Loucy (cell line): ENCODE measurements around the gene PPAN.
A peak's percentile ranks its signal among the peaks of the same experiment; 100 is the strongest.

ENCODE experiments used
- H2AFZ ChIP-seq: fragments of 200-600 bp; sonication (generic); 2 replicates; pipeline ENCODE4 v1.6.0; 2016; ENCODE audit warnings: antibody characterized with exemption, mild to moderate bottlenecking, low read length, moderate library complexity
- H3F3A ChIP-seq: fragments of 200-600 bp; 2 replicates; pipeline ENCODE4 v1.6.0; 2016; ENCODE audit warnings: antibody characterized with exemption, low read depth, mild to moderate bottlenecking
- H3K27me3 ChIP-seq: fragments of 200-600 bp; sonication (generic); 2 replicates; pipeline ENCODE4 v1.6.1; 2014; ENCODE audit warnings: low read length, mild to moderate bottlenecking; ENCODE audit not compliant: insufficient read depth, poor library complexity, severe bottlenecking
- H3K36me3 ChIP-seq: fragments of 200-600 bp; sonication (generic); 2 replicates; pipeline ENCODE4 v1.6.1; 2016; ENCODE audit warnings: low read length; ENCODE audit not compliant: insufficient read depth
- H3K4me1 ChIP-seq: fragments of 200-600 bp; sonication (generic); 2 replicates; pipeline ENCODE4 v1.5.1; 2014; ENCODE audit warnings: low read length, mild to moderate bottlenecking; ENCODE audit not compliant: insufficient read depth, poor library complexity, severe bottlenecking
- H3K4me2 ChIP-seq: fragments of 200-600 bp; sonication (generic); 2 replicates; pipeline ENCODE4 v1.6.0; 2014; ENCODE audit warnings: antibody characterized with exemption, low read length, low read depth, mild to moderate bottlenecking; ENCODE audit not compliant: poor library complexity, severe bottlenecking
- H3K4me3 ChIP-seq: fragments of 200-600 bp; sonication (generic); 2 replicates; pipeline ENCODE4 v1.5.1; 2014; ENCODE audit warnings: low read length, mild to moderate bottlenecking, mixed read lengths; ENCODE audit not compliant: poor library complexity, severe bottlenecking
- H3K79me2 ChIP-seq: fragments of 200-600 bp; sonication (generic); 2 replicates; pipeline ENCODE4 v1.6.1; 2014; ENCODE audit warnings: low read length; ENCODE audit not compliant: insufficient read depth
- H3K9ac ChIP-seq: fragments of 200-600 bp; sonication (generic); 2 replicates; pipeline ENCODE4 v1.6.0; 2014; ENCODE audit warnings: mild to moderate bottlenecking, low read depth, low read length, moderate library complexity; ENCODE audit not compliant: poor library complexity, severe bottlenecking
- H3K9me2 ChIP-seq: fragments of 200-600 bp; sonication (generic); replicated peaks from 2 replicates; pipeline ENCODE4 v1.6.1; 2016; ENCODE audit warnings: low read depth, low read length, mixed read lengths
- H3K9me3 ChIP-seq: fragments of 200-600 bp; sonication (generic); 2 replicates; pipeline ENCODE4 v1.6.1; 2014; ENCODE audit warnings: mild to moderate bottlenecking, antibody characterized with exemption, low read length, low read depth; ENCODE audit not compliant: insufficient read depth
- H4K20me1 ChIP-seq: fragments of 200-600 bp; sonication (generic); 2 replicates; pipeline ENCODE4 v1.6.0; 2014; ENCODE audit warnings: antibody characterized with exemption, low read length, mild to moderate bottlenecking; ENCODE audit not compliant: insufficient read depth, poor library complexity, severe bottlenecking
- CTCF ChIP-seq: fragments of 200-600 bp; sonication (generic); conservative IDR thresholded peaks from 2 replicates; pipeline ENCODE4 v1.5.1; 2014; ENCODE audit warnings: mild to moderate bottlenecking, antibody characterized with exemption, low read length
- EZH2phosphoT487 ChIP-seq: fragments of 200-600 bp; IDR thresholded peaks from 2 replicates; pipeline ENCODE4 v1.6.1; 2018; ENCODE audit warnings: antibody characterized with exemption, mild to moderate bottlenecking, moderate library complexity, borderline replicate concordance

PPAN gene

GRCh38 chr19:10095948-10096614 lies 10.1 kb upstream of the PPAN start:
- H3K27me3 ChIP-seq = no peaks in the 10 kb centered on the region
- H4K20me1 ChIP-seq = no peaks in the 10 kb centered on the region

GRCh38 chr19:10096615-10096963 lies 9.6 kb upstream of the PPAN start:
- Histone ChIP-seq H3K36me3 (no peaks in the 10 kb centered on the region), H3K27me3 (no peaks in the 10 kb centered on the region), H3F3A (no peaks in the 10 kb centered on the region; the same call in 1 of the 2 replicates), H2AFZ (peak overlapping the region; percentile 60; the same call in 1 of the 2 replicates), H3K9me3 (no peaks in the 10 kb centered on the region), H3K9me2 (no peaks in the 10 kb centered on the region), H3K9ac (peak overlapping the region; percentile 74), H3K4me2 (peak overlapping the region; percentile 68), H3K79me2 (no peaks in the 10 kb centered on the region), H3K4me3 (peak overlapping the region; percentile 65), H3K4me1 (no peaks in the 10 kb centered on the region), H4K20me1 (no peaks in the 10 kb centered on the region)
- TF ChIP-seq EZH2phosphoT487 (no peak), CTCF (no peak)

More at GRCh38 chr19:10095948-10096614, 10.1 kb upstream of the PPAN start:
- Histone ChIP-seq H3K9me3 (no peaks in the 10 kb centered on the region), H3K4me1 (no peaks in the 10 kb centered on the region), H3K4me3 (peak overlapping the region; percentile 65), H3K79me2 (no peaks in the 10 kb centered on the region), H3K9me2 (no peaks in the 10 kb centered on the region), H3K4me2 (peak overlapping the region; percentile 68), H3K9ac (peak overlapping the region; percentile 74), H3K36me3 (no peaks in the 10 kb centered on the region), H2AFZ (peak overlapping the region; percentile 60; the same call in 1 of the 2 replicates), H3F3A (no peaks in the 10 kb centered on the region; the same call in 1 of the 2 replicates)
- no peak for TF ChIP-seq CTCF
- no peak for TF ChIP-seq EZH2phosphoT487

GRCh38 chr19:10100163-10100785 lies 5.9 kb upstream of the PPAN start:
- Histone ChIP-seq H3K4me3 (no peak overlapping the region), H3K4me2 (no peak overlapping the region), H3K4me1 (peaks cover 25% of the 10 kb centered on the region), H3K9me2 (no peaks in the 10 kb centered on the region), H3K27me3 (no peaks in the 10 kb centered on the region), H3K79me2 (no peaks in the 10 kb centered on the region), H3K9me3 (no peaks in the 10 kb centered on the region), H3K36me3 (no peaks in the 10 kb centered on the region), H3F3A (peaks cover 9% of the 10 kb centered on the region), H4K20me1 (no peaks in the 10 kb centered on the region), H2AFZ (no peak overlapping the region), H3K9ac (no peak overlapping the region)
- TF ChIP-seq CTCF = no peak
- no peak for TF ChIP-seq EZH2phosphoT487
